Mesendoderm (in vitro differentiated cells): ENCODE measurements around the gene KRT15.

ENCODE experiments used
- DNase-seq: peaks from one replicate; pipeline ENCODE4 v3.0.0; 2013
- H2AK5ac ChIP-seq: 2 replicates; pipeline ENCODE4 v1.6.1; 2013; ENCODE audit warnings: low read length, inconsistent platforms
- H2BK120ac ChIP-seq: 2 replicates; pipeline ENCODE4 v1.6.1; 2013; ENCODE audit warnings: low read depth, mild to moderate bottlenecking, low read length, moderate library complexity, mixed read lengths
- H2BK15ac ChIP-seq: replicated peaks from 2 replicates; pipeline ENCODE4 v1.6.1; 2013; ENCODE audit warnings: low read depth, mild to moderate bottlenecking, moderate library complexity
- H2BK5ac ChIP-seq: 2 replicates; pipeline ENCODE4 v1.6.1; 2013; ENCODE audit warnings: low read length, inconsistent platforms
- H3K18ac ChIP-seq: 2 replicates; pipeline ENCODE4 v1.6.1; 2013; ENCODE audit warnings: mild to moderate bottlenecking, low read length, mixed read lengths
- H3K23ac ChIP-seq: one replicate; pipeline ENCODE4 v1.6.1; 2013; ENCODE audit warnings: low read length
- H3K27ac ChIP-seq: 2 replicates; pipeline ENCODE4 v1.5.1; 2013; ENCODE audit warnings: low read depth, mild to moderate bottlenecking, inconsistent platforms, low read length, moderate library complexity
- H3K27me3 ChIP-seq: 2 replicates; pipeline ENCODE4 v1.6.1; 2013; ENCODE audit warnings: low read length, control low read depth, mild to moderate bottlenecking, inconsistent platforms; ENCODE audit not compliant: insufficient read depth, poor library complexity
- H3K36me3 ChIP-seq: 2 replicates; pipeline ENCODE4 v1.6.1; 2013; ENCODE audit warnings: low read length, inconsistent platforms; ENCODE audit not compliant: control insufficient read depth, insufficient read depth
- H3K4ac ChIP-seq: one replicate; pipeline ENCODE4 v1.6.1; 2013; ENCODE audit warnings: low read depth, mild to moderate bottlenecking, low read length, moderate library complexity
- H3K4me1 ChIP-seq: 2 replicates; pipeline ENCODE4 v1.6.1; 2013; ENCODE audit warnings: low read depth, low read length, inconsistent platforms; ENCODE audit not compliant: control insufficient read depth
- H3K4me2 ChIP-seq: 2 replicates; pipeline ENCODE4 v1.6.1; 2013; ENCODE audit warnings: low read length
- H3K4me3 ChIP-seq: 2 replicates; pipeline ENCODE4 v1.5.1; 2013; ENCODE audit warnings: mild to moderate bottlenecking, low read length
- H3K56ac ChIP-seq: one replicate; pipeline ENCODE4 v1.6.1; 2013; ENCODE audit warnings: low read length
- H3K79me1 ChIP-seq: 2 replicates; pipeline ENCODE4 v1.6.1; 2013; ENCODE audit warnings: low read length, inconsistent platforms
- H3K79me2 ChIP-seq: 2 replicates; pipeline ENCODE4 v1.6.1; 2013; ENCODE audit warnings: mild to moderate bottlenecking, low read length; ENCODE audit not compliant: control insufficient read depth, insufficient read depth
- H3K9ac ChIP-seq: 2 replicates; pipeline ENCODE4 v1.6.1; 2013; ENCODE audit warnings: low read length, inconsistent platforms
- H4K5ac ChIP-seq: one replicate; pipeline ENCODE4 v1.6.1; 2013; ENCODE audit warnings: low read length
- H4K8ac ChIP-seq: one replicate; pipeline ENCODE4 v1.6.1; 2013; ENCODE audit warnings: low read depth, mild to moderate bottlenecking, control low read depth, low read length, moderate library complexity
- WGBS: extraction: QIAGEN DNeasy Blood & Tissue Kit; methylation state at CpG from one replicate; pipeline ENCODE4 v1.1.7; 2013; ENCODE audit warnings: low lambda C conversion rate, missing lambda C conversion rate; ENCODE audit not compliant: insufficient coverage; ENCODE audit errors: extremely low coverage; 5-methylcytosine and 5-hydroxymethylcytosine counted together

Gene KRT15

DNA sequence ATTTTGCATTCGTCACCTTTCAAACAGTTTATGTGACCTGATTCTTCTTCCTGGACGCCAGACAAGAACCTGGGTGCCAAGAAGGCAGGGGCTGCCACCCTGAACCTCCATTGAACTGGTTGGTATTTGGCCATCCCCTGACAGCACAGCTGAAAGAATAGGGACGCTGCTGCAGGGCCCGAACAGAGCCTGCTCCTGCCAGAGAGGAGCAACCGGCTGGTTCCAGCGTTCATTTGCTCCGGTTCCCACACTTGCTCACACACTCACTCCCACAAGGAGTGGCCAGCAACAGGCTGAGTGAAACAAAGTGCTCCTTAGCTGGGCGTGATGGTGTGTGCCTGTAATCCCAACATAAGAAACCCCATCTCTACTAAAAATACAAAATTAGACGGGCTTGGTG lies 38.2 kb upstream of the KRT15 start:
- DNase-seq: no peak
- Histone ChIP-seq H3K27ac (no peak overlapping the region), H3K23ac (no peak overlapping the region), H2BK120ac (no peak overlapping the region), H3K27me3 (no peaks in the 10 kb centered on the region), H3K56ac (no peak overlapping the region), H2AK5ac (no peak overlapping the region), H4K8ac (no peak overlapping the region), H3K9ac (no peak overlapping the region), H3K36me3 (no peaks in the 10 kb centered on the region), H3K4me3 (no peak overlapping the region), H3K79me2 (no peaks in the 10 kb centered on the region), H2BK15ac (no peak overlapping the region), H3K4me1 (no peaks in the 10 kb centered on the region), H2BK5ac (no peak overlapping the region), H3K18ac (no peak overlapping the region), H3K4me2 (no peak overlapping the region), H3K4ac (no peak overlapping the region), H3K79me1 (no peaks in the 10 kb centered on the region), H4K5ac (no peak overlapping the region)
- no CpG with 5 or more reads among the region's 9 CpGs for WGBS

- Histone ChIP-seq H2BK5ac (no peak overlapping the region), H3K79me2 (no peaks in the 10 kb centered on the region), H2BK120ac (no peak overlapping the region), H3K36me3 (no peaks in the 10 kb centered on the region), H4K8ac (no peak overlapping the region), H3K56ac (no peak overlapping the region), H3K4ac (no peak overlapping the region), H3K27me3 (no peaks in the 10 kb centered on the region), H3K4me2 (no peak overlapping the region), H3K27ac (no peak overlapping the region), H3K18ac (no peak overlapping the region), H3K4me3 (no peak overlapping the region), H3K9ac (no peak overlapping the region), H3K4me1 (no peaks in the 10 kb centered on the region), H3K79me1 (no peaks in the 10 kb centered on the region), H3K23ac (no peak overlapping the region), H4K5ac (no peak overlapping the region), H2AK5ac (no peak overlapping the region), H2BK15ac (no peak overlapping the region)
- no peak for DNase-seq
- no CpG with 5 or more reads among the region's 5 CpGs for WGBS
These were observed 37.6 kb upstream of the KRT15 start for GRCh38 chr17:41556306-41556705.

GRCh38 chr17:41555105-41555887 lies 36.6 kb upstream of the KRT15 start:
- no peak overlapping the region for H2BK120ac ChIP-seq
- no peak overlapping the region for H3K18ac ChIP-seq
- no peak overlapping the region for H3K27ac ChIP-seq
- H4K8ac ChIP-seq: no peak overlapping the region
- no peak overlapping the region for H3K4me2 ChIP-seq
- H3K79me2 ChIP-seq: no peaks in the 10 kb centered on the region
- no peaks in the 10 kb centered on the region for H3K36me3 ChIP-seq
- no peaks in the 10 kb centered on the region for H3K4me1 ChIP-seq
- whole genome bisulfite sequencing: no CpG with 5 or more reads among the region's 5 CpGs
- H3K23ac ChIP-seq: no peak overlapping the region
- no peak overlapping the region for H2BK5ac ChIP-seq
- H3K4me3 ChIP-seq: no peak overlapping the region
- no peak for DNase-seq
- no peaks in the 10 kb centered on the region for H3K27me3 ChIP-seq
- no peak overlapping the region for H3K4ac ChIP-seq
- no peak overlapping the region for H2BK15ac ChIP-seq
- no peak overlapping the region for H2AK5ac ChIP-seq
- H4K5ac ChIP-seq: no peak overlapping the region
- no peaks in the 10 kb centered on the region for H3K79me1 ChIP-seq
- no peak overlapping the region for H3K56ac ChIP-seq
- no peak overlapping the region for H3K9ac ChIP-seq

- no peak overlapping the region for H3K4ac ChIP-seq
- H4K5ac ChIP-seq: no peak overlapping the region
- no peak overlapping the region for H3K4me3 ChIP-seq
- H3K4me1 ChIP-seq: no peaks in the 10 kb centered on the region
- H3K27ac ChIP-seq: no peak overlapping the region
- H2BK15ac ChIP-seq: no peak overlapping the region
- no CpG with 5 or more reads among the region's 8 CpGs for WGBS
- no peaks in the 10 kb centered on the region for H3K79me2 ChIP-seq
- no peak overlapping the region for H2BK5ac ChIP-seq
- no peak overlapping the region for H3K18ac ChIP-seq
- no peaks in the 10 kb centered on the region for H3K36me3 ChIP-seq
- H3K23ac ChIP-seq: no peak overlapping the region
- H3K27me3 ChIP-seq: no peaks in the 10 kb centered on the region
- H3K56ac ChIP-seq: no peak overlapping the region
- no peak for DNase-seq
- H2BK120ac ChIP-seq: no peak overlapping the region
- no peak overlapping the region for H4K8ac ChIP-seq
- H3K9ac ChIP-seq: no peak overlapping the region
- H2AK5ac ChIP-seq: no peak overlapping the region
- H3K4me2 ChIP-seq: no peak overlapping the region
- no peaks in the 10 kb centered on the region for H3K79me1 ChIP-seq
These were observed 35.4 kb upstream of the KRT15 start for GRCh38 chr17:41553987-41554680.

GRCh38 chr17:41553176-41553575 lies 34.5 kb upstream of the KRT15 start:
- H2AK5ac ChIP-seq: no peak overlapping the region
- no peak overlapping the region for H3K23ac ChIP-seq
- H3K79me1 ChIP-seq: no peaks in the 10 kb centered on the region
- H3K36me3 ChIP-seq: no peaks in the 10 kb centered on the region
- H2BK5ac ChIP-seq: no peak overlapping the region
- no peak overlapping the region for H2BK120ac ChIP-seq
- H3K4me3 ChIP-seq: no peak overlapping the region
- no peak overlapping the region for H4K8ac ChIP-seq
- no peak overlapping the region for H3K27ac ChIP-seq
- H3K56ac ChIP-seq: no peak overlapping the region
- WGBS: no CpG with 5 or more reads among the region's 4 CpGs
- no peaks in the 10 kb centered on the region for H3K79me2 ChIP-seq
- no peak overlapping the region for H3K4ac ChIP-seq
- DNase-seq: no peak
- no peak overlapping the region for H3K4me2 ChIP-seq
- no peak overlapping the region for H3K18ac ChIP-seq
- H3K4me1 ChIP-seq: no peaks in the 10 kb centered on the region
- H2BK15ac ChIP-seq: no peak overlapping the region
- H4K5ac ChIP-seq: no peak overlapping the region
- H3K9ac ChIP-seq: no peak overlapping the region
- no peaks in the 10 kb centered on the region for H3K27me3 ChIP-seq
